HS-5 (cell line): Measurements from ENCODE around the gene HCN4.

Experiments
- DNase-seq: peaks from one replicate; pipeline ENCODE4 v3.0.0-alpha.2; 2012; ENCODE audit warnings: low read depth

The HCN4 gene

DNA sequence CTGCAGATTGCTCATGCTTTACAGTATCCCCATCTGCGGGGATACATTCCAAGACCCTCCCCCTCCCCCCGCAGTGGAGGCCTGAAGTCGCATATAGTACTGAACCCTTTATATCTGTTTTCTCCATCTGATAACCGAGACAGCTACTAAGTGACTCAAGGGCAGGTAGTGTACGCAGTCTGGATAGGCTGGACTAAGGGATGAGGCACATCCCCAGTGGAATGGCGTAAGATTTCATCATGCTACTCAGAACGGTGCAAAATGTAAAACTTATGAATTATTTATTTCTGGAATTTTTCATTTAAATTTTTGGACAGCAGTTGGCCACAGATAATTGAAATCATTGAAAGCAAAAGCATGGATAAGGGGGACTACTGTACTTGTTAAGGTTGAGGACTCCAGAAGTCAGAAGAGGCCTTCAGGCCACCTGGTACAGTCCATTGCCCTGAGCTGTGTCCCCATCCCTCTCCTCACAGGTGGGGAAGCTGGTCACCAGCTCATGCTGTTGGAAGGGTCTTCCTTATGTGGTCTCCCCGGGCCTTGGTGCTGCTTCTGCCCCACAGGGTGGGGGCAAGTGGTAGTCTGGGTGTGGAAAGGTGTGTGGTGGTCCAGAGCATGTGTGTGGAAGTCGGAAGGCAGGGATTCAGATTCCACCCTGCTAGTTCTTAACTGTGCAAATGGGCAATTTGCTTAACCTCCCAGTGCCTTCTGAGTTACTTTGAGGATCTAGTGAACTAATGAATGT is 72.0 kb downstream of the HCN4 start:
- no peak for DNase-seq

DNA sequence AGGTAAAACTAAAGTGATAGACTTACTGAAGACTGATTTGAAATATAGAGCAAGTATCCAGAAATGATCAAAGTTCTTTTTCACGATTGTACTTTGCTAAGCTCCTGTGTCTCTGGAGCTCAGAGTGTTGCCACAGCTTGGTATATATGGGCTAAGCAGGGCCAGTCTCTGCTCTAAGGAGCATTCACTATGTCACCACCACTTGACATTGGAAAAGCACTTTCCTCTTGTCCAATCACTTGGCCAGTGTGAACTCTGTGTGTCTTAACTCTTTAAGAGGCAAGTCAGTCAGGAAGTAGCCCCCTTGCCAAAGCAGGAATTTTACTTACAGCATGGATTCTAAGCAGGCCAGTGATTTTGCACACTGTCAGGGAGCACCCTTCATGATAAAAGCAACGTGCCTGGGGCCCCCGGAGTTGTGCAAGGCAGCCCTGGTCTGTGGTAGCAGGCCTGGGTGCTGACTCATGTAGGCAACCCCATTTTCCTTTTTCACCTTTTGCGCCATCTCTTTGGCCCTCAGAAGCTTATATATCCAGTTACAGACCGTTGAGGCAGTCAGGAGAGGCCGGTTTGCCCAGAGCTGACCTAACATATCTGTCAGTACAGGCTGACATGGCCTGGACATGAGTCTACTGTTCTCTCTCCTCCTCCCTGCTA is 73.0 kb downstream of the HCN4 start:
- DNase-seq: no peak

DNA sequence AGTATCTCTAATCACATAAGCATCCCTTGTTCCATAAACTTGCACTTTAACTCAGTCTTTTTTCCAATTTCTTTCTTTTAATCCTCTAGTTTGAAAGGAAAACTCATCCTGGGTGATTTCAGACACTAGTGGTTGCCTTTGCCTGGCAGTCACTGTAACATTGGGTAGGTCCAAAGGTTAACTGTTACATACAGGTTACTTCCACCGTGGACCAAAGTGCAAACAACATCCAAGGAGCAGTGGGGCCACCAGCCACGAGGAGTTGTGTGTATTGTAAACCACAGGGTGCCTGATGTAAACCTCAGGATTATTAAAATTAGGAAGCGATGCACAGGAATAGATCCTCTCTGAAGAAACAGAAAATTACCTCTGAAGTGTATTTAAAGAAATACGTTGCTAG is 75.0 kb downstream of the HCN4 start:
- DNase-seq: no peak

DNA sequence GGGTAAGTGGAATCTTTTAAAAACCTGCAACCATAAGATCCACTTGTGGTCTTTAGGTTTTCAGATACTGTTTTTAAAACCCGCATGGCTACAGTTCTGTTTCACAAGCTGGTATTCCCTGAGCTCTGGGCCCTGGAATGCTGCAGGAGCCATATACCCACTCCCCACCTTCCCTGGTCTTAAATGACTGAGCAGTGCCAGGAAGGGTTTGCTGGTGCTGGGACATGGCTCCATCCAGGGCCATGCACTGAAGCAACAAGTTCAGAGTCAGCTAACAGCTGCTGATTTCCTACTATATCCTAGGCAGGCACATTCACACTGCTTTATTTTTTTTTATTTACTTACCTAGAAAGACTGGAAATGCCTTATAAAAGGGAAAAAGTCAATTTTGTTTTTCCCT is 77.3 kb downstream of the HCN4 start:
- DNase-seq: no peak

DNA sequence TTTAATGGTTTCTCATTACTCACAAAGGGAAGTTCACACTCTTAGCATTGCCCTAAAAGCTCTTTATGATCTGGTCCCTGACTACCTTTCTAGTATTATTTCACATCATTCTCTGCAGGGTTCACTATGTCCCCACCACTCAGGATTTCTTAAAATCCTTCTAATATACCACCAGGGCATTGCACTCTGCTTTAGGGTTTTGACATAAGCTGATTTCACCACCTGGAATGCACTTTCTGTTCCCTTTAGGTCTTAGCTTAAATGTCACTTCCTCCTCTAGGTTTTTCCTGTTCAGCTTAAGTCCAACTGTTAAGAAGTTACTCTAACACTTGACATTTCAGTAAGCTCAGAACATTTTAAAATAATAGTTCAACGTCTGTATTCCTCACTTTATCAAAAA is 81.7 kb downstream of the HCN4 start:
- no peak for DNase-seq

GRCh38 chr15:73286311-73286710 is 82.4 kb downstream of the HCN4 start:
- DNase-seq: no peak

DNA sequence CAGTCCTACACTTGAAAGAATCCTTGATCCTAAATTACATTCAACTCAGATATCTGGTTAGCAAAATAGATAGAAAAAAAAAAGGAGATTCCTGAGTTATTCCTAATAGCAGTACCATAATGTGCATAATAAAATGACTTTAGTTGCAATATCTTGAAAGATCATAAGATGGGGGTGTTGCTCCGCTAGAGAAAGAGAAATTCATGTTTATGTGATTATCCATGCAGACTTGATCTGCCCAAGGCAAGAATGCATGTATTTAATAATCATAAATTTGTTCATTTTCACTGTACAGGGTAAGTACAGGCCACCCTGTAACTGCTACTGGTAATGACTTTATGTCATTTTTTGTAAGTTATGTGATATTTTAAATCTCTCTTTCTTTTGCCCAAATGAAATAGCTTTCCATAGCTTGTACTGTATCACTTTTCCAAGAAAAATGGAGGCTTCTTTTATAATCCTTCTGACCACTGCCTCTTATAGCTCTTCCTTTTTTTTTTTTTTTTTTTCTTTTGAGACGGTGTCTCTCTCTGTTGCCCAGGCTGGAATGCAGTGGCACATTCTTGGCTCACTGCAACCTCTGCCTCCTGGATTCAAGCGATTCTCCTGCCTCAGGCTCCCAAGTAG is 84.6 kb downstream of the HCN4 start:
- DNase-seq: no peak

DNA sequence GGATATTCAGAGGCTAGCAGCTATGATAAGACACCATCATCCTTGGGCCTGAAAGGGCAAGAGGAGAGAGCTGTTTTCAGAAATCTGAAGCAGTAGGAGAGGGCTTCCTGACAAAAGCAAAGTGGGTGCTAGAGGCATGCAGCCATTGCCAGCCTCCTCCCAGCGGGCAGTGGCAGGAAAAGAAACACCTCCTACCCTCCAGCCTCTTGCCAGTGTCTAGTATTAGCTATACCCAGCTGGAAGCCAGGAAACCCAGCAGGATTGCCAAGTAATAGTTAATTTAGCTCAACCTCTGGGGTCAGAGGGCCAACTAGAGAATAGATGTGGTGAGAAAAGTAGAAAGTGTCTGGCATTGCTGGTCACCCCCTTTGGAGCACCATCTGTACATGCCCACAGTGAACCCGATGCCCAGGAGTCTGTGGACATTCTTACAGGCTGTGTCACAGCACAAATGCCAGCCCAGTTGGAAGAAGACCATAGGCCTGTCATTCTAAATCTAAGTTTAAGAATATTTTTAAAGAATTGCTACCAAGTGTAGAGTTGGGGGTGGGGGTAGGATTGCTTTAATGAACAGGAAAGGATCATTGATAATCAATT is 85.3 kb downstream of the HCN4 start:
- no peak for DNase-seq

- DNase-seq: no peak
Observed at GRCh38 chr15:73282567-73283365, 86.0 kb downstream of the HCN4 start.

- no peak for DNase-seq
Observed at GRCh38 chr15:73275862-73276261, 92.9 kb downstream of the HCN4 start.

DNA sequence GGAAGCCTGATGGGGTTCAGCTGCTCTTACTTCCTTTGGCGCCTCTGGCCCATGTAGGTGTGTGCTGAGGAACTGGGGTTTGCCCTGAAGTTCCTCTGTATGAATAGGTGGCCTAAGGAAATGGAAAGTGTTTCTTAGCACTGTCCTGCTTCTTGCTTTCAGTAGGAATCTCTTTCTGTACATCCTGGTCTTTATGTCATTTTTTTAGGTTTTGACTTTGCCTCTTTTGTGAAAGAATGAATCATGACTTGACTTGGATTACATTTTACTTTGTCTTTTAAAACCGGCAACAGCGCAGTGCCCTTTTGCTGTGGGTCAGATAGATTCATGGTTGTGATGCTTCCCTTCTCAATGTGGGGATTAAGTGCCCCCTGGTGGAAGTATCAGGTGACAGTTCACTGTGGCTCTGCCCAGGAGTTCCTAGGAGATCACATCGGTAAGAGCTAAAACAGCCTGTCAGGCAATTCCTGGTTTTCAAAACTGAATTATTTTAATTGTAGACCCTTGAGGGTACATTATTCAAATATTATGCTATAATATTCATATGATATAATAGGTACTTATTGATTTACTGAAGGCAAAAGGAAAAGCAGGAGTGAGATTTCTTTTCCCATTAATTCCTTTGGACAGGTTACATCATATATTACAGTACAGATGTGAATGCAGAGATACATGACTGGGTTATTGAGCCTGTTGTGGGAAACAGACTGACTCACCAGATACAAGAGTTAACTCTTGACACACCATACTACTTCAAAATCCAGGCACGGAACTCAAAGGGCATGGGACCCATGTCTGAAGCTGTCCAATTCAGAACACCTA is 95.4 kb downstream of the HCN4 start:
- DNase-seq: peak; percentile 18

GRCh38 chr15:73270366-73271097 is 98.2 kb downstream of the HCN4 start:
- no peak for DNase-seq
